ENCODE measurements around the gene IL1F10. TPM values are rescaled to one million over a fixed set of nuclear protein-coding genes. Genes with fewer than 3 reads are reported as not detected.

The IL1F10 gene
- total and polyA plus RNA-seq, 2 of the 8 experiments (the other 6 are each of a cell fraction or from before 2014, with no cell fraction given): not detected

- TF ChIP-seq SAP30 (IDR thresholded peaks at IDR 0.05; ENCODE audit: insufficient read depth, insufficient replicate concordance, low read length): no peak
- TF ChIP-seq RFX5 (IDR thresholded peaks at IDR 0.05; ENCODE audit: borderline replicate concordance, low read depth, low read length): no peak
- TF ChIP-seq CBX8 (IDR thresholded peaks at IDR 0.05; ENCODE audit: borderline replicate concordance, low read depth, low read length): no peak
- TF ChIP-seq NANOG (IDR thresholded peaks at IDR 0.05; ENCODE audit: insufficient read depth, low read depth, low read length, poor library complexity, severe bottlenecking): no peak
- no peak for TF ChIP-seq ZNF274 (IDR thresholded peaks at IDR 0.05; ENCODE audit: borderline replicate concordance, extremely low read depth, low read length)
- TF ChIP-seq JUND (IDR thresholded peaks at IDR 0.05; ENCODE audit: low read length): no peak
- TF ChIP-seq, protein P1, sequence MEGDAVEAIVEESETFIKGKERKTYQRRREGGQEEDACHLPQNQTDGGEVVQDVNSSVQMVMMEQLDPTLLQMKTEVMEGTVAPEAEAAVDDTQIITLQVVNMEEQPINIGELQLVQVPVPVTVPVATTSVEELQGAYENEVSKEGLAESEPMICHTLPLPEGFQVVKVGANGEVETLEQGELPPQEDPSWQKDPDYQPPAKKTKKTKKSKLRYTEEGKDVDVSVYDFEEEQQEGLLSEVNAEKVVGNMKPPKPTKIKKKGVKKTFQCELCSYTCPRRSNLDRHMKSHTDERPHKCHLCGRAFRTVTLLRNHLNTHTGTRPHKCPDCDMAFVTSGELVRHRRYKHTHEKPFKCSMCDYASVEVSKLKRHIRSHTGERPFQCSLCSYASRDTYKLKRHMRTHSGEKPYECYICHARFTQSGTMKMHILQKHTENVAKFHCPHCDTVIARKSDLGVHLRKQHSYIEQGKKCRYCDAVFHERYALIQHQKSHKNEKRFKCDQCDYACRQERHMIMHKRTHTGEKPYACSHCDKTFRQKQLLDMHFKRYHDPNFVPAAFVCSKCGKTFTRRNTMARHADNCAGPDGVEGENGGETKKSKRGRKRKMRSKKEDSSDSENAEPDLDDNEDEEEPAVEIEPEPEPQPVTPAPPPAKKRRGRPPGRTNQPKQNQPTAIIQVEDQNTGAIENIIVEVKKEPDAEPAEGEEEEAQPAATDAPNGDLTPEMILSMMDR (IDR thresholded peaks at IDR 0.05; ENCODE audit: control extremely low read depth in 1 of 3, insufficient read depth in 1 of 3, low read depth in 1 of 3, low read length in 3 of 3): no peak
- TF ChIP-seq CHD2 (IDR thresholded peaks at IDR 0.05; ENCODE audit: low read length): no peak
- TF ChIP-seq BACH1 (IDR thresholded peaks at IDR 0.05; ENCODE audit: low read length): no peak
Observed at GRCh38 chr2:113088213-113088992, 20.6 kb downstream of the IL1F10 start (continued).
